ENCODE data around the gene EPS8L2. TPM values are rescaled to one million over a fixed set of nuclear protein-coding genes. Genes with fewer than 3 reads are reported as not detected.
"Not testable (repeated sequence)": the region's sequence is repeated elsewhere in the genome, so short reads cannot be mapped to it uniquely, and the experiment has no call there.

The EPS8L2 gene
- polyA plus RNA-seq, 1 experiment, result 11.0 TPM

DNA sequence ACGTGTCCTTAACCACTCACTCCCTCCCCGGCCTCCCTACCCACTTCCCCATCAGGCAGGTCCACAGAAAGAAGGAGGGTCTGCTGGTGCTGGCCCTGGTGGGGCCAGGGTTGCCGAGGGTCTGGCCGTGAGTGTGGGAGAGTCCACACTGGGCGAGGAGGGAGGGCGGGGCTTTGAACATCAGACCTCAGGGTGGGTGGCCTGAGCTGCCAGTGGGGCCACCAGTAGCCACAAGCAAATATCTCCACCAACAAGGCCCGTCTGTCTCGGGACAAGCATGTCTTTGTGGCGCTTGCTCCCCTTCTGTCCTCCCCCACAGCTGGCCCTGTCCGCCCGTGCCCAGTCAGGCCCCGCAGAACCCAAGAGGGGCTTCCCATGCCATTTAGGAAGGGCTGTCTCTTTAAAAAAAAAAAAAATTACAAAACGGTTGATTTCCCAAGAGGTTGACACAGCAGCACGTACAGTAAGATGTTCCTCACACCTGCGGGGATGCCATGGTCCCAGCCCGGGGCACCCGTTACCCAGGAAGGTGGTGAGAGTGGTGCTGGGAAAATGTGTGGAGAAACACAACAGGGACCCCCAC is 23.6 kb downstream of the EPS8L2 start:
- CTCF ChIA-PET, result no interaction called here
- POLR2A ChIA-PET, result interaction anchor here (0.7 kb wide), 1 partner anchor 19 kb away, joined by 3 read pairs; no protein-coding TSS in a partner anchor

DNA sequence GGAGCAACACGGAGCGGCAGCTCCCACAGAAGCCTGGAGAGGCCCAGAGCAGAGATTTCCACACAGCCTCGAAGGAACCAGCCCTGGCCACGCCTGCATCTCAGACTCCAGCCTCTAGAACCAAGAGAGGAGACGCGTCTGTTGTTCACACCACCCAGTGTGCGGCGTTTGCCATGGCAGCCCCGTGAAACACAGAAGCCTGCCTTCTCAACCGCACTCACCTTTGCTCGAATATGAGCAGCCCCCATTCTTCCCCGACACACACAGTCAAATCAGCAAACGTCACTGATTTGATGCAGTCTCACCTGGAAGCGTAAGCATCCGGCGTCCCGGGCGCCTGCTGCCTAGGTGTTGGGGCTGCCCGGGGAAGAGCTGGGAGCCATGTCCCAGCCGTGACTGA is 27.0 kb downstream of the EPS8L2 start:
- DNase-seq (ENCODE audit: low read depth, low spot score), result no peak
- no peak overlapping the region for H3K4me3 ChIP-seq (ENCODE audit: low read depth, low read length)
- CTCF ChIA-PET, result interaction anchor here (1.4 kb wide), 1 partner anchor 10 kb away, joined by 3 read pairs; no protein-coding TSS in a partner anchor
- TF ChIP-seq, protein P1, sequence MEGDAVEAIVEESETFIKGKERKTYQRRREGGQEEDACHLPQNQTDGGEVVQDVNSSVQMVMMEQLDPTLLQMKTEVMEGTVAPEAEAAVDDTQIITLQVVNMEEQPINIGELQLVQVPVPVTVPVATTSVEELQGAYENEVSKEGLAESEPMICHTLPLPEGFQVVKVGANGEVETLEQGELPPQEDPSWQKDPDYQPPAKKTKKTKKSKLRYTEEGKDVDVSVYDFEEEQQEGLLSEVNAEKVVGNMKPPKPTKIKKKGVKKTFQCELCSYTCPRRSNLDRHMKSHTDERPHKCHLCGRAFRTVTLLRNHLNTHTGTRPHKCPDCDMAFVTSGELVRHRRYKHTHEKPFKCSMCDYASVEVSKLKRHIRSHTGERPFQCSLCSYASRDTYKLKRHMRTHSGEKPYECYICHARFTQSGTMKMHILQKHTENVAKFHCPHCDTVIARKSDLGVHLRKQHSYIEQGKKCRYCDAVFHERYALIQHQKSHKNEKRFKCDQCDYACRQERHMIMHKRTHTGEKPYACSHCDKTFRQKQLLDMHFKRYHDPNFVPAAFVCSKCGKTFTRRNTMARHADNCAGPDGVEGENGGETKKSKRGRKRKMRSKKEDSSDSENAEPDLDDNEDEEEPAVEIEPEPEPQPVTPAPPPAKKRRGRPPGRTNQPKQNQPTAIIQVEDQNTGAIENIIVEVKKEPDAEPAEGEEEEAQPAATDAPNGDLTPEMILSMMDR (IDR thresholded peaks at IDR 0.05; ENCODE audit: low read depth, low read length), result no peak
- no peaks in the 10 kb centered on the region; the same call in 1 of the 2 replicates for H3K9me3 ChIP-seq (ENCODE audit: control insufficient read depth, insufficient read depth, low read length)
- POLR2A ChIA-PET, result no interaction called here
- H3K27me3 ChIP-seq (ENCODE audit: control insufficient read depth, insufficient read depth, low read length), result peaks cover 11% of the 10 kb centered on the region
- H3K27ac ChIP-seq (ENCODE audit: low read depth, low read length), result no peak overlapping the region

More for the DNA sequence above, 23.6 kb downstream of the EPS8L2 start:
- DNase-seq (ENCODE audit: low read depth, low spot score), result no peak
- Histone ChIP-seq H3K9me3 (ENCODE audit: control insufficient read depth, insufficient read depth, low read length) (no peaks in the 10 kb centered on the region; the same call in 1 of the 2 replicates), H3K27me3 (ENCODE audit: control insufficient read depth, insufficient read depth, low read length) (peaks cover 16% of the 10 kb centered on the region), H3K27ac (ENCODE audit: low read depth, low read length) (no peak overlapping the region), H3K4me3 (ENCODE audit: low read depth, low read length) (no peak overlapping the region)
- TF ChIP-seq, protein P1 (IDR thresholded peaks at IDR 0.05; ENCODE audit: low read depth, low read length), result no peak

DNA sequence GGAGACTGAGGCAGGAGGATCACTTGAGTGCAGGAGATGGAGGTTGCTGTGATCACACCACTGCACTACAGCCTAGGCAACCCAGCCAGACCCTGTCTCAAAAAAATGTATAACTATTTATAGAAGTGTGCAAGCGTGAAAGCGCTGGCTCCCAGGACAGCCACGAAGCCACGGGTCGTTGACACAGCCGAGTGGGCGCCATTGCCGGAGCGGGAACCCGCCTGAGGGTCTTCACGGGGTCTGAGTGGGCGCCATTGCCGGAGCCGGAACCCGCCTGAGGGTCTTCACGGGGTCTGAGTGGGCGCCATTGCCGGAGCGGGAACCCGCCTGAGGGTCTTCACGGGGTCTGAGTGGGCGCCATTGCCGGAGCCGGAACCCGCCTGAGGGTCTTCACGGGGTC is 28.5 kb downstream of the EPS8L2 start:
- DNase-seq (ENCODE audit: low read depth, low spot score); H3K9me3 ChIP-seq (ENCODE audit: control insufficient read depth, insufficient read depth, low read length); H3K27ac ChIP-seq (ENCODE audit: low read depth, low read length); CTCF ChIA-PET; H3K4me3 ChIP-seq (ENCODE audit: low read depth, low read length); POLR2A ChIA-PET: not testable (repeated sequence)
- peaks cover 18% of the 10 kb centered on the region for H3K27me3 ChIP-seq (ENCODE audit: control insufficient read depth, insufficient read depth, low read length)

DNA sequence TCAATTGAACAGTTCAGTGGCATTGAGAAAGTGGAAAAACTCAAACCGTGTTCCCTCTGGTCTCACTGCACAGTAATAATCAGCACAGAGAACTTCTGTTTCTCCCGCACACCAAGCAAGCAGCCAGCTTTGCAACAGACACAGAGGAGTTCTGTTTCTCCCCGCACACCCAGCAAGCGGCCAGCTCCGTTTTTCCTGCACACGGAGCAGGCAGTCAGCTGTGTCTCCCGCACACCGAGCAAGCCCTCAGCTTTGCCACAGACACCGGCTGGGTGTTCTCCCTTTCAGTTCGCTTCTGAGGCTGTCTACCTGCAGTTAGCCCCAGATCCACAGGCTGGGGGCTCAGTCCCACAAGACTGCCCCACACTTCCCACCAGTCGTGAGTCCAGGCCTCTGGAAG is 31.3 kb downstream of the EPS8L2 start:
- Histone ChIP-seq H3K27ac (ENCODE audit: low read depth, low read length) (no peak overlapping the region), H3K27me3 (ENCODE audit: control insufficient read depth, insufficient read depth, low read length) (peaks cover 18% of the 10 kb centered on the region), H3K9me3 (ENCODE audit: control insufficient read depth, insufficient read depth, low read length) (no peaks in the 10 kb centered on the region; the same call in 1 of the 2 replicates), H3K4me3 (ENCODE audit: low read depth, low read length) (no peak overlapping the region)
- POLR2A ChIA-PET, result no interaction called here
- TF ChIP-seq, protein P1 (IDR thresholded peaks at IDR 0.05; ENCODE audit: low read depth, low read length), result no peak
- no peak for DNase-seq (ENCODE audit: low read depth, low spot score)
- CTCF ChIA-PET, result no interaction called here

DNA sequence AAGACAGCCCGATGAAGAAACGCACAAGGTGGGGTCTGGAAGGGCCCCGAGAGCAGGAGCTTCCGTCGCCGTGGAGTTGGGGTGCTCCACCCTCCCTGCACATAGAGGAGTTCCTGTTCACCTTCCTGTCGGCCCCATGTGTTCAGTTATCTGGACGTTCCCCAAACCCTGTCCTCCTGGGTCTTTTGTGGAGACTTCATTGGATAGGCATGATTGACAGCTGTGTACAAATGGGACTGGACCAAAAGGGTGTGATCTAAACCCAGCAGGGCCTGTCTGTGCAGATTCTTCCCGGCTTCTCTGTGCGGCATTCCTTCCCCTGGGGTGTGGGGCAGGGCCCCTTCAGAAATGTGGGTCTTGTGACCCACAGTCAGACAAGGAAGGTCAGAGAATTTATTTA is 31.9 kb downstream of the EPS8L2 start:
- CTCF ChIA-PET; H3K9me3 ChIP-seq (ENCODE audit: control insufficient read depth, insufficient read depth, low read length); POLR2A ChIA-PET; H3K4me3 ChIP-seq (ENCODE audit: low read depth, low read length); H3K27ac ChIP-seq (ENCODE audit: low read depth, low read length); DNase-seq (ENCODE audit: low read depth, low spot score): not testable (repeated sequence)
- H3K27me3 ChIP-seq (ENCODE audit: control insufficient read depth, insufficient read depth, low read length), result peaks cover 17% of the 10 kb centered on the region

DNA sequence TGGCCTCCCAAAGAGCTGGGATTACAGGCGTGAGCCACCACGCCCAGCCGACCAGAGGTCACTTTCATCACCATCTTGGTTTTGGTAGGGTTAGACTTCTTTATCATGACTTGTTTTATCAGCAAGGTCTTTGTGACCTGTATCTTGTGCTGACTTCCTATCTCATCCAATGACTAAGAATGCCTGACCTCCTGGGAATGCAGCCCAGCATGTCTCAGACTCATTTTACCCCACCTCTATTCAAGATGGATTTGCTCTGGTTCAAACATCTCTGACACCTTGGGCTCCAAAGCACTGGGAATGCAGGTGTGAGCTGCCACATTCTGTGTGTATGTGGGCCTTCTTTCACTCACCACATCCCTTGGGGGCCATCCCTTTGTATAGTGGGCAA is 36.1 kb downstream of the EPS8L2 start:
- TF ChIP-seq, protein P1 (IDR thresholded peaks at IDR 0.05; ENCODE audit: low read depth, low read length), result no peak
- CTCF ChIA-PET, result no interaction called here
- no peak overlapping the region for H3K4me3 ChIP-seq (ENCODE audit: low read depth, low read length)
- peaks cover 15% of the 10 kb centered on the region for H3K27me3 ChIP-seq (ENCODE audit: control insufficient read depth, insufficient read depth, low read length)
- no peak for DNase-seq (ENCODE audit: low read depth, low spot score)
- POLR2A ChIA-PET, result no interaction called here
- no peaks in the 10 kb centered on the region; the same call in 1 of the 2 replicates for H3K9me3 ChIP-seq (ENCODE audit: control insufficient read depth, insufficient read depth, low read length)
- H3K27ac ChIP-seq (ENCODE audit: low read depth, low read length), result no peak overlapping the region
